HG03442 (cell line): ENCODE measurements around the gene DMD.
"Not testable (repeated sequence)": the region's sequence is repeated elsewhere in the genome, so short reads cannot be mapped to it uniquely, and the experiment has no call there.

Experiments used
- ATAC-seq: cut with Tn5 transposase; IDR thresholded peaks from one replicate; pipeline ENCODE4 v1.9.1; 2021; ENCODE audit warnings: mild to moderate bottlenecking, moderate library complexity; ENCODE audit not compliant: unreplicated experiment

Gene DMD

GRCh38 chrX:31470753-31471152 is 1740.6 kb downstream of the DMD start:
- not testable (repeated sequence) for ATAC-seq

GRCh38 chrX:31464306-31464915 is 1746.9 kb downstream of the DMD start:
- no peak for ATAC-seq

- ATAC-seq = no peak
Observed at GRCh38 chrX:31461266-31461665, 1750.1 kb downstream of the DMD start.

- no peak for ATAC-seq
Observed at GRCh38 chrX:31459361-31459760, 1752.0 kb downstream of the DMD start.

- ATAC-seq = no peak
Observed at GRCh38 chrX:31449965-31450364, 1761.4 kb downstream of the DMD start.

- ATAC-seq = no peak
Observed at GRCh38 chrX:31449081-31449480, 1762.3 kb downstream of the DMD start.

GRCh38 chrX:31445542-31445941 is 1765.8 kb downstream of the DMD start:
- no peak for ATAC-seq

- ATAC-seq = no peak
Observed at GRCh38 chrX:31443654-31444053, 1767.7 kb downstream of the DMD start.

- no peak for ATAC-seq
Observed at GRCh38 chrX:31440546-31440945, 1770.8 kb downstream of the DMD start.

GRCh38 chrX:31436424-31436823 is 1774.9 kb downstream of the DMD start:
- no peak for ATAC-seq

GRCh38 chrX:31435592-31435991 is 1775.8 kb downstream of the DMD start:
- no peak for ATAC-seq

GRCh38 chrX:31433856-31434255 is 1777.5 kb downstream of the DMD start:
- no peak for ATAC-seq

- no peak for ATAC-seq
Observed at GRCh38 chrX:31429915-31430314, 1781.4 kb downstream of the DMD start.

GRCh38 chrX:31423609-31424189 is 1787.7 kb downstream of the DMD start:
- no peak for ATAC-seq

- ATAC-seq = no peak
Observed at GRCh38 chrX:31421441-31421840, 1789.9 kb downstream of the DMD start.

GRCh38 chrX:31420711-31421151 is 1790.6 kb downstream of the DMD start:
- no peak for ATAC-seq

GRCh38 chrX:31420302-31420701 is 1791.0 kb downstream of the DMD start:
- ATAC-seq = no peak

GRCh38 chrX:31397119-31397518 is 1814.2 kb downstream of the DMD start:
- ATAC-seq = no peak

GRCh38 chrX:31392513-31392912 is 1818.8 kb downstream of the DMD start:
- no peak for ATAC-seq

GRCh38 chrX:31388946-31389345 is 1822.4 kb downstream of the DMD start:
- ATAC-seq = no peak

GRCh38 chrX:31384471-31384870 is 1826.9 kb downstream of the DMD start:
- ATAC-seq = no peak

GRCh38 chrX:31383991-31384390 is 1827.4 kb downstream of the DMD start:
- no peak for ATAC-seq

- not testable (repeated sequence) for ATAC-seq
Observed at GRCh38 chrX:31378973-31379372, 1832.4 kb downstream of the DMD start.
